Myometrial cell (primary cell): ENCODE data around the gene NELFE. TPM values are rescaled to one million over a fixed set of nuclear protein-coding genes. Genes with fewer than 3 reads are reported as not detected.

ENCODE experiments used
- total RNA-seq: library from RNA; depleted of rRNA; stranded (reverse); fragments of >200 nt; gene quantifications from 2 replicates; pipeline ENCODE4 v1.2.3, GENCODE V29; 2015

Gene NELFE, protein sequence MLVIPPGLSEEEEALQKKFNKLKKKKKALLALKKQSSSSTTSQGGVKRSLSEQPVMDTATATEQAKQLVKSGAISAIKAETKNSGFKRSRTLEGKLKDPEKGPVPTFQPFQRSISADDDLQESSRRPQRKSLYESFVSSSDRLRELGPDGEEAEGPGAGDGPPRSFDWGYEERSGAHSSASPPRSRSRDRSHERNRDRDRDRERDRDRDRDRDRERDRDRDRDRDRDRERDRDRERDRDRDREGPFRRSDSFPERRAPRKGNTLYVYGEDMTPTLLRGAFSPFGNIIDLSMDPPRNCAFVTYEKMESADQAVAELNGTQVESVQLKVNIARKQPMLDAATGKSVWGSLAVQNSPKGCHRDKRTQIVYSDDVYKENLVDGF
- 133 and 192 TPM in 2 replicates for total RNA-seq

DNA sequence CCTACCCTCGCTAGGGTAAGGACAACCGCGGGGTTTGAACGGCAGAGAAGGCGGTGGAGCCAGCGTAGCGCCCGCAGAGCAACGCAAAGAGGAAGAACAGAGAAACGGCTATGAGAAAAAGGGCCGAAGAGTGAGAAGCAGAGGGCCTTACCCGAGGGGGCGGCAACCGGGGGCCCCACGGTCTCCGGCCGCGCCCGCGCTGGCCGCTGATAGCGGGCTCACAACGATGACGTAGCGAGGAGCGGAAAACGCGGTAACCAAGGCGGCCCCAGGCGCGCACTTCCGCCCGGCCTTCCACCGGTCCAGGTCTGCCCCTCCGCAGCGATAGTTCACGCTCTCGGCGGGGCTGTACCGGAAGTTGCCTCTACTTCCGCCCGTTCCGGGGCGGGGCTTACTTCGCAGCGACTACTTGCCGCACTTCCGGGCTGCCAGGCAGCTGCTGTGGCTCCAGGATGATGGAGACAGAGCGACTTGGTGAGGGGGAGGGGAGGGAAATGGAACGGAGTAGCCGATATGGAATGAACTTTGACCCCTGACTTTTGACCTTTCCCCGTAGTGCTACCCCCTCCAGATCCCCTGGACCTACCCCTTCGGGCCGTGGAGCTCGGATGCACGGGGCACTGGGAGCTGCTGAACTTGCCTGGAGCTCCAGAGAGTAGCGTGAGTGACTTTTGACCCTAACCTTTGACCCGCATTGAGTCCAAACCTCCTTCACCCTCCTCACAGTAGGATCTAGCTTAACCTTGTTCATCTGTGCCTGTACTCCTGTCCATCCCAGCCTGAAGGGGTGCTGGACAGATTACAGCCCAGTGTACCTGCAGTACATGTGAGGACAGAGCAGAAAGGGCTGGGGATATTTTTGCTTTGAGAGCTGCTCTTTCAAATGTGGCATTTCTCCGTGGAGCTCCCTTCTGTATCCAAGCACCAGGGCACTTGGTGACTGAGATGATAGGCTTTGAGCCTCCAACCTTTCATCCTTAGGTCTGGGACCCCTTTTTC lies at the start of gene NELFE, which contains the start of gene SKIC2:
Gene NELFE (minus strand): TSS at position 231 of the 999 bp plus-strand sequence. CDS start 525 bp downstream, outside the sequence.
Gene SKIC2 (plus strand): TSS at position 435 of the 999 bp plus-strand sequence. CDS start 18 bp downstream, at position 453.

DNA sequence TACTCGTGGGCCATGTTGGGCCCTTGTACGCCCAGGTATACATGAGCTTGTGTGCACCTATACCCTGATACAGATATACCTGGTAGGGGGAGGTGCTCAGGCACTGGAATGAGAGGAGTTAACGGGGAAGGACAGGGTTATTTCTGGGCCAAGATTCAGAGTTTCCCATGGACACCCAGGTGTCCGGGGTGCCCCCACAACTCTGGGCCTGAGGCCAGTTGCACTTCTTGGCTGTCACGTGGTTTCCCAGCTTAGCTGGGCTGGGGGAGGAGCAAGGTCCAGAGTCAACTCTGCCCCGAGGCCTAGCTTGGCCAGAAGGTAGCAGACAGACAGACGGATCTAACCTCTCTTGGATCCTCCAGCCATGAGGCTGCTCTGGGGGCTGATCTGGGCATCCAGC lies 23.0 kb upstream of the NELFE start, which contains the start of gene C4A:
Gene C4A (plus strand): TSS at position 314 of the 400 bp plus-strand sequence. CDS start 51 bp downstream, at position 365.

DNA sequence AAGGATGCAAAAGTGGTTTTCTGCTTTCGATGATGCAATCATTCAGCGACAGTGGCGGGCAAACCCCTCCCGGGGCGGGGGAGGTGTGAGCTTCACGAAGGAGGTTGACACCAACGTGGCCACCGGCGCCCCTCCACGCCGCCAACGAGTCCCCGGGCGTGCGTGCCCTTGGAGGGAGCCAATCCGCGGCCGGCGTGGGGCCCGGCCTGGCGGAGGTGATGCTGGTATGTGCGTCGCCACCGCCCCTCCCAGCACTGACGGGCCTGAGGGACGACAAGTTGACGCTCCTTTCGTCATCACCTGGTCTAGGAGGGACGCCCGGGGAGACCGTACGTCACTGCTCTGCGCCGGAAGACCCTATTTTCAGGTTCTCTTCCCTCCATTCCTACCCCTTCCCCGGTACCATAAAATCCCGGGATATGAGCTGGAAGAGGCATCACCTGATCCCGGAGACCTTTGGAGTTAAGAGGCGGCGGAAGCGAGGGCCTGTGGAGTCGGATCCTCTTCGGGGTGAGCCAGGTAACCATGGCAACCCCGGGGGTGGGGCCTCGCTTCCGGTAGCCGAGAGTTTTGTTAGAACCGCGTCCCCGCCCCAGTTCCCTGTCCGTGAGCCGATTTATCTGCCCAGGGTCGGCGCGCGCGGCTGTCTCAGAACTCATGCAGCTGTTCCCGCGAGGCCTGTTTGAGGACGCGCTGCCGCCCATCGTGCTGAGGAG lies 13.4 kb upstream of the NELFE start, which contains the start of gene DXO:
Gene DXO (minus strand): TSS at position 146 of the 716 bp plus-strand sequence. CDS start 463 bp downstream, outside the sequence.

DNA sequence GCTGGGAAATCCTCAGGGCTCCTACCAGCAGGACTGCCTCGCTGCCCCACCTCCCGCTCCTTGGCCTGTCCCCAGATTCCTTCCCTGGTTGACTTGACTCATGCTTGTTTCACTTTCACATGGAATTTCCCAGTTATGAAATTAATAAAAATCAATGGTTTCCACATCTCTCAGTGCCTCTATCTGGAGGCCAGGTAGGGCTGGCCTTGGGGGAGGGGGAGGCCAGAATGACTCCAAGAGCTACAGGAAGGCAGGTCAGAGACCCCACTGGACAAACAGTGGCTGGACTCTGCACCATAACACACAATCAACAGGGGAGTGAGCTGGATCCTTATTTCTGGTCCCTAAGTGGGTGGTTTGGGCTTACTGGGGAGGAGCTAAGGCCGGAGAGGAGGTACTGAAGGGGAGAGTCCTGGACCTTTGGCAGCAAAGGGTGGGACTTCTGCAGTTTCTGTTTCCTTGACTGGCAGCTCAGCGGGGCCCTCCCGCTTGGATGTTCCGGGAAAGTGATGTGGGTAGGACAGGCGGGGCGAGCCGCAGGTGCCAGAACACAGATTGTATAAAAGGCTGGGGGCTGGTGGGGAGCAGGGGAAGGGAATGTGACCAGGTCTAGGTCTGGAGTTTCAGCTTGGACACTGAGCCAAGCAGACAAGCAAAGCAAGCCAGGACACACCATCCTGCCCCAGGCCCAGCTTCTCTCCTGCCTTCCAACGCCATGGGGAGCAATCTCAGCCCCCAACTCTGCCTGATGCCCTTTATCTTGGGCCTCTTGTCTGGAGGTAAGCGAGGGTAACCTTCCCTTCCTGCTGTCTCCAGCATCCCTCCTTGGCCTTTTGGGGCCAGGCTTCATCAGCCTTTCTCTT lies 13.0 kb downstream of the NELFE start, which contains the start of gene CFB:
Gene CFB (plus strand): TSS at position 589 of the 863 bp plus-strand sequence. CDS start 127 bp downstream, at position 716.

DNA sequence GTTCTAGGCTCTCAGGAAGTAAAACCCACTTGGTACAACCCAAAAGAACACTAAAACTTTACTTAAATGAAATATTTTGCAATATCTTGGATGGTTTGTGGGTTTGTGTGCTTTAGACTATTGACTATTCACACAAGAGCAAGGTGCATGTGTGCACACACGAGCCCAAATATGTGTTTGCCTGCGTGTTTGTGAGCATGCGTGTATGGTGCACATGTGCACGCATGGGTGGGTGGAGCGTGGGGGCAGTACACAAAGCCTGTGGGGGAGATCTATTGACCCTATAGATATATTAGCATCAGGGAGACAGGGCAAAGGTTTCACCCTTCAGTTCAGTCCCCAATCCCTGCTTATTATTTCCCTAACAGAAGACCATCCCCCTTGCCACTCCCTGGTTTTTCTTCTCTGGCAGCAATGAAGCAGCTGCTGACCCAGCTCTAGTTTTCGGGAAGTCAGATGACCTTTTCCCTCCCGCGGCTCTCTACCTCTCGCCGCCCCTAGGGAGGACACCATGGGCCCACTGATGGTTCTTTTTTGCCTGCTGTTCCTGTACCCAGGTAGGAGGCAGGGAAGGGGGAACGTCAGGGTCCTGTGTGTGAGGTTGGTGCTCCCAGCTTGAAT lies 31.4 kb downstream of the NELFE start, which contains the start of gene C2:
Gene C2 (plus strand): TSS at position 476 of the 621 bp plus-strand sequence. CDS start 36 bp downstream, at position 512.

Other genes with a start within 250 kb of the NELFE start
- not detected in 2 replicates for gene LY6G6D, start 243.6 kb downstream of the NELFE start, total RNA-seq
- gene LY6G6C, start 237.2 kb downstream of the NELFE start, total RNA-seq = not detected in 2 replicates
- gene MPIG6B, start 235.6 kb downstream of the NELFE start, total RNA-seq = not detected in 2 replicates
- 63.1 and 65.7 TPM in 2 replicates for gene DDAH2, start 229.7 kb downstream of the NELFE start, total RNA-seq
- gene CLIC1, start 222.4 kb downstream of the NELFE start, total RNA-seq = 1,096 and 1,127 TPM in 2 replicates
- gene MSH5, start 219.0 kb downstream of the NELFE start, total RNA-seq = 7.8 and 16.7 TPM in 2 replicates
- 1.8 and 2.3 TPM in 2 replicates for gene SAPCD1, start 196.3 kb downstream of the NELFE start, total RNA-seq
- gene VWA7, start 181.6 kb downstream of the NELFE start, total RNA-seq = under 0.01 TPM in 1 of 2 replicates, not detected in the other
- gene VARS1, start 163.2 kb downstream of the NELFE start, total RNA-seq = 102 and 105 TPM in 2 replicates
- gene LSM2, start 152.0 kb downstream of the NELFE start, total RNA-seq = 85.3 and 118 TPM in 2 replicates
- gene HSPA1L, start 143.7 kb downstream of the NELFE start, total RNA-seq = 0.29 and 0.35 TPM in 2 replicates
- 38.1 and 41.2 TPM in 2 replicates for gene HSPA1A, start 143.4 kb downstream of the NELFE start, total RNA-seq
- 59.4 and 73.5 TPM in 2 replicates for gene HSPA1B, start 131.2 kb downstream of the NELFE start, total RNA-seq
- 71.2 and 73.9 TPM in 2 replicates for gene NEU1, start 96.2 kb downstream of the NELFE start, total RNA-seq
- gene SLC44A4, start 80.0 kb downstream of the NELFE start, total RNA-seq = 0.18 TPM in 1 of 2 replicates, not detected in the other
- 44.7 and 47.9 TPM in 2 replicates for gene EHMT2, start 61.3 kb downstream of the NELFE start, total RNA-seq
- gene ZBTB12, start 56.9 kb downstream of the NELFE start, total RNA-seq = 2.0 and 2.3 TPM in 2 replicates
- gene C2, start 31.3 kb downstream of the NELFE start, total RNA-seq = 1.4 and 2.0 TPM in 2 replicates
- 0.86 and 1.6 TPM in 2 replicates for gene CFB, start 12.9 kb downstream of the NELFE start, total RNA-seq
- 52.8 and 85.6 TPM in 2 replicates for gene SKIC2, start 204 bp upstream of the NELFE start, total RNA-seq
- 12.7 and 16.1 TPM in 2 replicates for gene DXO, start 13.2 kb upstream of the NELFE start, total RNA-seq
- gene C4A, start 23.1 kb upstream of the NELFE start, total RNA-seq = 5.0 and 8.1 TPM in 2 replicates
- gene C4B, start 55.8 kb upstream of the NELFE start, total RNA-seq = 3.7 and 6.6 TPM in 2 replicates
- 1.4 TPM in 1 of 2 replicates, not detected in the other for gene CYP21A2, start 79.4 kb upstream of the NELFE start, total RNA-seq
- gene TNXB, start 150.4 kb upstream of the NELFE start, total RNA-seq = 0.29 and 1.4 TPM in 2 replicates
- gene ATF6B, start 169.3 kb upstream of the NELFE start, total RNA-seq = 20.4 and 21.3 TPM in 2 replicates
- gene FKBPL, start 171.3 kb upstream of the NELFE start, total RNA-seq = 4.4 and 10.4 TPM in 2 replicates
- not detected in 2 replicates for gene PRRT1, start 193.0 kb upstream of the NELFE start, total RNA-seq
- gene PPT2, start 195.2 kb upstream of the NELFE start, total RNA-seq = 13.5 and 21.3 TPM in 2 replicates
- gene EGFL8, start 205.6 kb upstream of the NELFE start, total RNA-seq = 1.2 TPM in 1 of 2 replicates, not detected in the other
- gene AGPAT1, start 217.1 kb upstream of the NELFE start, total RNA-seq = 67.0 and 69.8 TPM in 2 replicates
- 48.2 and 69.5 TPM in 2 replicates for gene RNF5, start 219.4 kb upstream of the NELFE start, total RNA-seq
- 2.3 and 5.5 TPM in 2 replicates for gene AGER, start 225.3 kb upstream of the NELFE start, total RNA-seq
- 34.3 and 34.9 TPM in 2 replicates for gene PBX2, start 231.2 kb upstream of the NELFE start, total RNA-seq
- gene GPSM3, start 233.7 kb upstream of the NELFE start, total RNA-seq = 6.6 and 9.9 TPM in 2 replicates